OCI-LY7 (cell line): ENCODE measurements around the gene OR8D2. TPM values are rescaled to one million over a fixed set of nuclear protein-coding genes. Genes with fewer than 3 reads are reported as not detected.

Experiments used
- BruUV-seq: library from RNA; stranded (reverse); fragments of 400-500 nt; replicated peaks from 2 replicates; lab custom pipeline; 2021; lab: Mats Ljungman, UMichigan
- CTCF ChIA-PET: fragments of 300-600 bp; sonication (Branson Sonifier 250); formaldehyde crosslinking; loops from one replicate; lab custom pipeline; 2022; ENCODE audit warnings: antibody characterized with exemption; ENCODE audit not compliant: unreplicated experiment; lab: Charles Lee
- POLR2A ChIA-PET: fragments of 300-600 bp; sonication (Branson Sonifier 250); formaldehyde crosslinking; loops from one replicate; lab custom pipeline; 2022; ENCODE audit warnings: antibody characterized with exemption; lab: Charles Lee
- DNase-seq: peaks from one replicate; pipeline ENCODE4 v3.0.0-alpha.2; 2015; ENCODE audit warnings: low spot score
- H2AFZ ChIP-seq: fragments of 200-600 bp; sonication (generic), shearing (Covaris generic); 2 replicates; pipeline ENCODE4 v1.6.1; 2014; ENCODE audit warnings: mild to moderate bottlenecking, antibody characterized with exemption, low read length, moderate library complexity
- H3K27ac ChIP-seq: fragments of 200-600 bp; sonication (generic); 2 replicates; pipeline ENCODE4 v1.5.1; 2014; ENCODE audit warnings: mixed run types, low read depth, mild to moderate bottlenecking, moderate library complexity, low read length, inconsistent platforms; ENCODE audit not compliant: poor library complexity, severe bottlenecking
- H3K36me3 ChIP-seq: fragments of 200-600 bp; sonication (generic); 2 replicates; pipeline ENCODE4 v1.6.1; 2014; ENCODE audit warnings: mild to moderate bottlenecking, antibody characterized with exemption, low read length, moderate library complexity, mixed read lengths; ENCODE audit not compliant: insufficient read depth
- H3K4me1 ChIP-seq: fragments of 200-600 bp; sonication (generic); 2 replicates; pipeline ENCODE4 v1.5.1; 2014; ENCODE audit warnings: mild to moderate bottlenecking, low read length; ENCODE audit not compliant: insufficient read depth, poor library complexity, severe bottlenecking
- H3K4me2 ChIP-seq: fragments of 200-600 bp; sonication (generic); 2 replicates; pipeline ENCODE4 v1.6.1; 2014; ENCODE audit warnings: mild to moderate bottlenecking, low read length
- H3K4me3 ChIP-seq: fragments of 200-600 bp; sonication (generic); 2 replicates; pipeline ENCODE4 v1.5.1; 2014; ENCODE audit warnings: mild to moderate bottlenecking, low read depth, low read length; ENCODE audit not compliant: poor library complexity, severe bottlenecking
- H3K79me2 ChIP-seq: fragments of 200-600 bp; sonication (generic); 2 replicates; pipeline ENCODE4 v1.6.1; 2016; ENCODE audit warnings: low read depth, mild to moderate bottlenecking, low read length, moderate library complexity, mixed read lengths; ENCODE audit not compliant: insufficient read depth
- H3K9me2 ChIP-seq: fragments of 200-600 bp; sonication (generic); 2 replicates; pipeline ENCODE4 v1.6.1; 2016; ENCODE audit warnings: mild to moderate bottlenecking, low read length, mixed read lengths; ENCODE audit not compliant: insufficient read depth
- H3K9me3 ChIP-seq: fragments of 200-600 bp; sonication (generic); 2 replicates; pipeline ENCODE4 v1.6.1; 2014; ENCODE audit warnings: mild to moderate bottlenecking, mixed run types, low read length, mixed read lengths
- H4K20me1 ChIP-seq: fragments of 200-600 bp; sonication (generic); 2 replicates; pipeline ENCODE4 v1.6.1; 2014; ENCODE audit warnings: mild to moderate bottlenecking, antibody characterized with exemption, low read length, moderate library complexity, mixed read lengths; ENCODE audit not compliant: insufficient read depth
- CTCF ChIP-seq: fragments of 200-600 bp; sonication (generic); conservative IDR thresholded peaks from 2 replicates; pipeline ENCODE4 v1.5.1; 2014; ENCODE audit warnings: mild to moderate bottlenecking, antibody characterized with exemption, low read length, moderate library complexity, mixed read lengths
- EZH2phosphoT487 ChIP-seq: fragments of 200-600 bp; sonication (generic); IDR thresholded peaks from 2 replicates; pipeline ENCODE4 v1.6.1; 2018; ENCODE audit warnings: low read depth, borderline replicate concordance, mild to moderate bottlenecking, mixed run types, antibody characterized with exemption, low read length, moderate library complexity, mixed read lengths
- intact Hi-C: fragments of 100-400 bp; cut with micrococcal nuclease; formaldehyde crosslinking; loops from one replicate; pipeline ENCODE4 v1.10.0; 2022; ENCODE audit not compliant: unreplicated experiment
- total RNA-seq, 2 experiments: library from RNA; depleted of rRNA in 1 of 2; stranded (reverse); fragments of >200 nt in 1 of 2; shearing (Covaris generic) in 1 of 2; gene quantifications; 2 replicates each; pipeline ENCODE4 v1.2.3, GENCODE V29; 2014 to 2022

Gene OR8D2
- total RNA-seq, 2 experiments from 2014 or later, result not detected

- TF ChIP-seq CTCF (no peak), EZH2phosphoT487 (no peak)
- Histone ChIP-seq H3K36me3 (no peaks in the 10 kb centered on the region), H3K9me3 (no peaks in the 10 kb centered on the region), H3K79me2 (no peaks in the 10 kb centered on the region), H3K4me1 (no peaks in the 10 kb centered on the region), H3K9me2 (no peaks in the 10 kb centered on the region), H3K4me3 (no peak overlapping the region), H4K20me1 (no peaks in the 10 kb centered on the region), H3K4me2 (no peak overlapping the region), H2AFZ (no peak overlapping the region), H3K27ac (no peak overlapping the region)
- ChIA-PET POLR2A (no interaction called here), CTCF (no interaction called here)
- DNase-seq, result no peak
- intact Hi-C loops, result no loop called here
- BruUV-seq, result no TSS peak
Observed at GRCh38 chr11:124302347-124303125, 17.5 kb downstream of the OR8D2 start.

GRCh38 chr11:124301548-124301947 lies 18.4 kb downstream of the OR8D2 start:
- TF ChIP-seq CTCF, result no peak
- TF ChIP-seq EZH2phosphoT487, result no peak
- ChIA-PET CTCF (no interaction called here), POLR2A (no interaction called here)

GRCh38 chr11:124297921-124298320 lies 22.1 kb downstream of the OR8D2 start:
- intact Hi-C loops, result no loop called here
- no peak for DNase-seq
- Histone ChIP-seq H3K27ac (no peak overlapping the region), H3K4me2 (no peak overlapping the region), H3K4me3 (no peak overlapping the region), H3K4me1 (no peaks in the 10 kb centered on the region), H3K79me2 (no peaks in the 10 kb centered on the region), H2AFZ (no peak overlapping the region), H3K9me3 (no peaks in the 10 kb centered on the region), H3K9me2 (no peaks in the 10 kb centered on the region), H4K20me1 (no peaks in the 10 kb centered on the region), H3K36me3 (no peaks in the 10 kb centered on the region)
- CTCF ChIA-PET, result no interaction called here
- no TSS peak for BruUV-seq
- POLR2A ChIA-PET, result no interaction called here
- no peak for TF ChIP-seq EZH2phosphoT487
- no peak for TF ChIP-seq CTCF

More at GRCh38 chr11:124301548-124301947, 18.4 kb downstream of the OR8D2 start:
- no TSS peak for BruUV-seq
- no peak overlapping the region for H3K4me2 ChIP-seq
- no peaks in the 10 kb centered on the region for H3K9me2 ChIP-seq
- H2AFZ ChIP-seq, result no peak overlapping the region
- no peak overlapping the region for H3K27ac ChIP-seq
- DNase-seq, result no peak
- no peaks in the 10 kb centered on the region for H3K36me3 ChIP-seq
- H3K4me1 ChIP-seq, result no peaks in the 10 kb centered on the region
- intact Hi-C loops, result no loop called here
- no peak overlapping the region for H3K4me3 ChIP-seq
- H3K79me2 ChIP-seq, result no peaks in the 10 kb centered on the region
- H3K9me3 ChIP-seq, result no peaks in the 10 kb centered on the region
- no peaks in the 10 kb centered on the region for H4K20me1 ChIP-seq
